ENCODE data around the gene IDUA. TPM values are rescaled to one million over a fixed set of nuclear protein-coding genes. Genes with fewer than 3 reads are reported as not detected.

IDUA gene
- total and polyA plus RNA-seq, 2 donors (not counting 1 experiment from before 2014, with no cell fraction given) = 57.0 to 67.4 TPM

DNA sequence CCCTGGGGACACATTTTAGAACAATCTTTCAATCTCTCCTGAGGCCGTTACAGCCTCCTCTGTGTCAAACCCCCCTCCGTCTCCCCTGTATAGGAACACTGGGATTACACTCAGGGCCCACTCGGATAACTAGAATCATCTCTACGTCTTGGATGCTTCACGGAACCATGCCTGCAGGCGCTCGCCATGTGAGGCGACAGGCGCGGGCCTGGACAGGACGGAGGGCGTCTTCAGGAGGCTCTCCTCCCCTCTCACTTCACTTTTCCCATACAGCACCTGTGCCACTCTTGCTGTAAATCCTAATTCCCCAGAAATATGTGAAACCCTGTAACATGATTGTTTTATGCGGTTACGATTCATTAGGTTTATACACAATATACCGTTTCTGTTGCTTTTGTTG, 4.0 kb upstream of the IDUA start:
- ChIA-PET POLR2A (no interaction called here), CTCF (no interaction called here)
- TF ChIP-seq, protein P1, sequence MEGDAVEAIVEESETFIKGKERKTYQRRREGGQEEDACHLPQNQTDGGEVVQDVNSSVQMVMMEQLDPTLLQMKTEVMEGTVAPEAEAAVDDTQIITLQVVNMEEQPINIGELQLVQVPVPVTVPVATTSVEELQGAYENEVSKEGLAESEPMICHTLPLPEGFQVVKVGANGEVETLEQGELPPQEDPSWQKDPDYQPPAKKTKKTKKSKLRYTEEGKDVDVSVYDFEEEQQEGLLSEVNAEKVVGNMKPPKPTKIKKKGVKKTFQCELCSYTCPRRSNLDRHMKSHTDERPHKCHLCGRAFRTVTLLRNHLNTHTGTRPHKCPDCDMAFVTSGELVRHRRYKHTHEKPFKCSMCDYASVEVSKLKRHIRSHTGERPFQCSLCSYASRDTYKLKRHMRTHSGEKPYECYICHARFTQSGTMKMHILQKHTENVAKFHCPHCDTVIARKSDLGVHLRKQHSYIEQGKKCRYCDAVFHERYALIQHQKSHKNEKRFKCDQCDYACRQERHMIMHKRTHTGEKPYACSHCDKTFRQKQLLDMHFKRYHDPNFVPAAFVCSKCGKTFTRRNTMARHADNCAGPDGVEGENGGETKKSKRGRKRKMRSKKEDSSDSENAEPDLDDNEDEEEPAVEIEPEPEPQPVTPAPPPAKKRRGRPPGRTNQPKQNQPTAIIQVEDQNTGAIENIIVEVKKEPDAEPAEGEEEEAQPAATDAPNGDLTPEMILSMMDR (IDR thresholded peaks at IDR 0.05) = no peak
- TF ChIP-seq EZH2 (IDR thresholded peaks at IDR 0.05; ENCODE audit: borderline replicate concordance, insufficient read depth, low read depth, low read length, poor library complexity, severe bottlenecking) = no peak
- no peak overlapping the region for H3K4me2 ChIP-seq (replicated peaks; ENCODE audit: low read depth, low read length, poor library complexity, severe bottlenecking)
- Mint-ChIP-seq H3K27ac (no peak overlapping the region), H3K9me3 (ENCODE audit: insufficient read depth) (no peaks in the 10 kb centered on the region), H3K4me1 (peaks cover 21% of the 10 kb centered on the region), H3K27me3 (no peaks in the 10 kb centered on the region), H3K4me3 (no peak overlapping the region)
- no peak overlapping the region for H2AFZ ChIP-seq (ENCODE audit: insufficient read depth, low read depth, low read length, poor library complexity, severe bottlenecking)
- WGBS (ENCODE audit: insufficient coverage) = 94% methylated on average over 12 of the region's 15 CpGs
- no peak for DNase-seq
- H3K9me3 ChIP-seq (ENCODE audit: control extremely low read depth in 1 of 3, control insufficient read depth in 2 of 3, insufficient read depth in 1 of 3, low read length in 2 of 3) = no peaks in the 10 kb centered on the region
- no peaks in the 10 kb centered on the region for H3K36me3 ChIP-seq (replicated peaks in 1 of 2; ENCODE audit: control extremely low read depth in 1 of 2, control insufficient read depth in 1 of 2, extremely low read depth in 1 of 2, insufficient read depth in 2 of 2, low read length in 1 of 2)
- H3K4me1 ChIP-seq (ENCODE audit: control insufficient read depth in 2 of 2, insufficient read depth in 2 of 2, low read length in 2 of 2) = peaks cover 24% of the 10 kb centered on the region in 2 donors
- intact Hi-C loops (cut with micrococcal nuclease) = loop anchor here (10.0 kb wide), 1 partner anchor 738 kb away; no protein-coding TSS in a partner anchor
- H3K27ac ChIP-seq (ENCODE audit: low read length in 2 of 2) = no peak overlapping the region
- H3K4me3 ChIP-seq (ENCODE audit: control extremely low read depth in 1 of 5, extremely low read depth in 1 of 5, insufficient read depth in 1 of 5, low read depth in 2 of 5, low read length in 4 of 5) = no peak overlapping the region
- ATAC-seq (ENCODE audit: low read depth) = no peak
- H4K20me1 ChIP-seq (ENCODE audit: control insufficient read depth, insufficient read depth, low read length, poor library complexity, severe bottlenecking) = peaks cover 7% of the 10 kb centered on the region
- no peaks in the 10 kb centered on the region for H3K27me3 ChIP-seq (replicated peaks in 1 of 4; ENCODE audit: control extremely low read depth in 1 of 4, control insufficient read depth in 3 of 4, insufficient read depth in 4 of 4, low read length in 3 of 4)
- H3K79me2 ChIP-seq (ENCODE audit: control insufficient read depth, insufficient read depth, low read length) = peaks cover 12% of the 10 kb centered on the region
- no peak overlapping the region for H3K9ac ChIP-seq (ENCODE audit: low read length)

GRCh38 chr4:984336-985054, 2.3 kb upstream of the IDUA start:
- Histone ChIP-seq H3K27me3 (replicated peaks in 1 of 4; ENCODE audit: control extremely low read depth in 1 of 4, control insufficient read depth in 3 of 4, insufficient read depth in 4 of 4, low read length in 3 of 4) (no peaks in the 10 kb centered on the region), H3K9ac (ENCODE audit: low read length) (peak overlapping the region; percentile 44)
- H3K4me3 Mint-ChIP-seq = peak overlapping the region; percentile 91

More at GRCh38 chr4:984336-985054, 2.3 kb upstream of the IDUA start:
- peak overlapping the region; percentile 72 for H2AFZ ChIP-seq (ENCODE audit: insufficient read depth, low read depth, low read length, poor library complexity, severe bottlenecking)
- 79% methylated on average over 12 of the region's 15 CpGs for WGBS (ENCODE audit: insufficient coverage)
- no peaks in the 10 kb centered on the region for H3K27me3 Mint-ChIP-seq
- peak overlapping the region; percentile 72 for H3K4me2 ChIP-seq (replicated peaks; ENCODE audit: low read depth, low read length, poor library complexity, severe bottlenecking)
- TF ChIP-seq, protein P1 (IDR thresholded peaks at IDR 0.05) = no peak
- TF ChIP-seq EZH2 (IDR thresholded peaks at IDR 0.05; ENCODE audit: borderline replicate concordance, insufficient read depth, low read depth, low read length, poor library complexity, severe bottlenecking) = no peak
- no peaks in the 10 kb centered on the region for H3K9me3 Mint-ChIP-seq (ENCODE audit: insufficient read depth)
- DNase-seq = no peak
- ATAC-seq (ENCODE audit: low read depth) = no peak
- peaks cover 15% of the 10 kb centered on the region for H3K79me2 ChIP-seq (ENCODE audit: control insufficient read depth, insufficient read depth, low read length)
- CTCF ChIA-PET = interaction anchor here (0.6 to 6.7 kb wide), 2 partner anchors 9 to 243 kb away, joined by 3 to 90 read pairs; no protein-coding TSS in a partner anchor
- H3K4me3 ChIP-seq (ENCODE audit: control extremely low read depth in 1 of 5, extremely low read depth in 1 of 5, insufficient read depth in 1 of 5, low read depth in 2 of 5, low read length in 4 of 5) = peak overlapping the region in 4 of 5 experiments; percentile 26 to 46 (median 42)
- intact Hi-C loops (cut with micrococcal nuclease) = loop anchor here (5.0 to 10.0 kb wide), 2 partner anchors 87 to 740 kb away; no protein-coding TSS in a partner anchor
- H3K9me3 ChIP-seq (ENCODE audit: control extremely low read depth in 1 of 3, control insufficient read depth in 2 of 3, insufficient read depth in 1 of 3, low read length in 2 of 3) = no peaks in the 10 kb centered on the region
- no peak overlapping the region for H3K27ac ChIP-seq (ENCODE audit: low read length in 2 of 2)
- peaks cover 23% of the 10 kb centered on the region for H3K4me1 Mint-ChIP-seq
- peaks cover 25 to 26% of the 10 kb centered on the region in 2 donors for H3K4me1 ChIP-seq (ENCODE audit: control insufficient read depth in 2 of 2, insufficient read depth in 2 of 2, low read length in 2 of 2)
- H3K27ac Mint-ChIP-seq = no peak overlapping the region
- POLR2A ChIA-PET = no interaction called here
- no peaks in the 10 kb centered on the region for H3K36me3 ChIP-seq (replicated peaks in 1 of 2; ENCODE audit: control extremely low read depth in 1 of 2, control insufficient read depth in 1 of 2, extremely low read depth in 1 of 2, insufficient read depth in 2 of 2, low read length in 1 of 2)
- peaks cover 14% of the 10 kb centered on the region for H4K20me1 ChIP-seq (ENCODE audit: control insufficient read depth, insufficient read depth, low read length, poor library complexity, severe bottlenecking)

Measured in B cell (primary cell).